Measurements from ENCODE around the gene APBA2. TPM values are rescaled to one million over a fixed set of nuclear protein-coding genes. Genes with fewer than 3 reads are reported as not detected.
A peak's percentile ranks its signal among the peaks of the same experiment; 100 is the strongest.
"Not testable (repeated sequence)": the region's sequence is repeated elsewhere in the genome, so short reads cannot be mapped to it uniquely, and the experiment has no call there.

The APBA2 gene
- total RNA-seq, 1 donor from 2014 or later: 0.38 TPM

GRCh38 chr15:28886431-28887338 is 911 bp downstream of the APBA2 start:
- H3K27ac ChIP-seq (replicated peaks): no peak overlapping the region
- peaks cover 15% of the 10 kb centered on the region for H3K4me1 ChIP-seq
- peak overlapping the region; percentile 65 for H3K4me3 ChIP-seq
- DNase-seq: no peak
- intact Hi-C loops (cut with micrococcal nuclease): no loop called here
- no peak for TF ChIP-seq CTCF (IDR thresholded peaks at IDR 0.05; ENCODE audit: borderline replicate concordance)
- no peaks in the 10 kb centered on the region for H3K36me3 ChIP-seq
- peaks cover 50% of the 10 kb centered on the region for H3K27me3 ChIP-seq (ENCODE audit: low read depth)
- H3K9me3 ChIP-seq (replicated peaks): no peaks in the 10 kb centered on the region

GRCh38 chr15:28887339-28888174 is 1.8 kb downstream of the APBA2 start:
- Histone ChIP-seq H3K27me3 (ENCODE audit: low read depth) (peaks cover 50% of the 10 kb centered on the region), H3K9me3 (replicated peaks) (no peaks in the 10 kb centered on the region), H3K4me1 (peaks cover 15% of the 10 kb centered on the region), H3K27ac (replicated peaks) (no peak overlapping the region), H3K4me3 (no peak overlapping the region), H3K36me3 (no peaks in the 10 kb centered on the region)
- TF ChIP-seq CTCF (IDR thresholded peaks at IDR 0.05; ENCODE audit: borderline replicate concordance): no peak
- no peak for DNase-seq
- intact Hi-C loops (cut with micrococcal nuclease): no loop called here

GRCh38 chr15:28888302-28888894 is 2.6 kb downstream of the APBA2 start:
- no peak overlapping the region for H3K27ac ChIP-seq (replicated peaks)
- intact Hi-C loops (cut with micrococcal nuclease): no loop called here
- no peak for TF ChIP-seq CTCF (IDR thresholded peaks at IDR 0.05; ENCODE audit: borderline replicate concordance)

GRCh38 chr15:28888900-28889299 is 3.1 kb downstream of the APBA2 start:
- H3K4me1 ChIP-seq: peaks cover 15% of the 10 kb centered on the region
- H3K4me3 ChIP-seq: no peak overlapping the region
- H3K9me3 ChIP-seq (replicated peaks): no peaks in the 10 kb centered on the region
- no peak for DNase-seq
- peaks cover 50% of the 10 kb centered on the region for H3K27me3 ChIP-seq (ENCODE audit: low read depth)
- no peaks in the 10 kb centered on the region for H3K36me3 ChIP-seq
- no peak overlapping the region for H3K27ac ChIP-seq (replicated peaks)
- no peak for TF ChIP-seq CTCF (IDR thresholded peaks at IDR 0.05; ENCODE audit: borderline replicate concordance)
- intact Hi-C loops (cut with micrococcal nuclease): no loop called here

More at GRCh38 chr15:28888302-28888894, 2.6 kb downstream of the APBA2 start:
- peaks cover 50% of the 10 kb centered on the region for H3K27me3 ChIP-seq (ENCODE audit: low read depth)
- H3K4me3 ChIP-seq: no peak overlapping the region
- H3K4me1 ChIP-seq: peaks cover 15% of the 10 kb centered on the region
- no peak for DNase-seq
- no peaks in the 10 kb centered on the region for H3K9me3 ChIP-seq (replicated peaks)
- no peaks in the 10 kb centered on the region for H3K36me3 ChIP-seq

- H3K27ac ChIP-seq (replicated peaks): no peak overlapping the region
- DNase-seq: no peak
- H3K4me3 ChIP-seq: no peak overlapping the region
- no peaks in the 10 kb centered on the region for H3K9me3 ChIP-seq (replicated peaks)
- intact Hi-C loops (cut with micrococcal nuclease): no loop called here
- no peak for TF ChIP-seq CTCF (IDR thresholded peaks at IDR 0.05; ENCODE audit: borderline replicate concordance)
- H3K27me3 ChIP-seq (ENCODE audit: low read depth): peaks cover 52% of the 10 kb centered on the region
- H3K4me1 ChIP-seq: peaks cover 15% of the 10 kb centered on the region
- H3K36me3 ChIP-seq: no peaks in the 10 kb centered on the region
These were observed 3.6 kb downstream of the APBA2 start for GRCh38 chr15:28889346-28889745.

GRCh38 chr15:28889871-28890270 is 4.1 kb downstream of the APBA2 start:
- intact Hi-C loops (cut with micrococcal nuclease); H3K9me3 ChIP-seq (replicated peaks); H3K4me3 ChIP-seq; H3K36me3 ChIP-seq; DNase-seq; H3K27ac ChIP-seq (replicated peaks): not testable (repeated sequence)
- Histone ChIP-seq H3K4me1 (peaks cover 15% of the 10 kb centered on the region), H3K27me3 (ENCODE audit: low read depth) (peaks cover 52% of the 10 kb centered on the region)

- H3K4me1 ChIP-seq: peaks cover 12% of the 10 kb centered on the region
- H3K27me3 ChIP-seq (ENCODE audit: low read depth): peaks cover 51% of the 10 kb centered on the region
- H3K27ac ChIP-seq (replicated peaks); intact Hi-C loops (cut with micrococcal nuclease); H3K4me3 ChIP-seq; H3K36me3 ChIP-seq; DNase-seq; H3K9me3 ChIP-seq (replicated peaks): not testable (repeated sequence)
These were observed 4.5 kb downstream of the APBA2 start for GRCh38 chr15:28890291-28890690.

Data from left ventricle myocardium inferior (tissue), 1 donor.